ENCODE results near the gene HSD17B11.
"Not testable (repeated sequence)": the region's sequence is repeated elsewhere in the genome, so short reads cannot be mapped to it uniquely, and the experiment has no call there.

Gene HSD17B11

GRCh38 chr4:87345139-87345538 is 45.8 kb downstream of the HSD17B11 start:
- no peak overlapping the region for H3K27ac Mint-ChIP-seq
- H3K9me3 Mint-ChIP-seq: peaks cover 19% of the 10 kb centered on the region
- no peaks in the 10 kb centered on the region for H3K27me3 Mint-ChIP-seq (ENCODE audit: low read depth)
- H3K4me1 Mint-ChIP-seq: no peaks in the 10 kb centered on the region
- peaks cover 40% of the 10 kb centered on the region for H3K36me3 Mint-ChIP-seq (ENCODE audit: low read depth)
- TF ChIP-seq, protein P1, sequence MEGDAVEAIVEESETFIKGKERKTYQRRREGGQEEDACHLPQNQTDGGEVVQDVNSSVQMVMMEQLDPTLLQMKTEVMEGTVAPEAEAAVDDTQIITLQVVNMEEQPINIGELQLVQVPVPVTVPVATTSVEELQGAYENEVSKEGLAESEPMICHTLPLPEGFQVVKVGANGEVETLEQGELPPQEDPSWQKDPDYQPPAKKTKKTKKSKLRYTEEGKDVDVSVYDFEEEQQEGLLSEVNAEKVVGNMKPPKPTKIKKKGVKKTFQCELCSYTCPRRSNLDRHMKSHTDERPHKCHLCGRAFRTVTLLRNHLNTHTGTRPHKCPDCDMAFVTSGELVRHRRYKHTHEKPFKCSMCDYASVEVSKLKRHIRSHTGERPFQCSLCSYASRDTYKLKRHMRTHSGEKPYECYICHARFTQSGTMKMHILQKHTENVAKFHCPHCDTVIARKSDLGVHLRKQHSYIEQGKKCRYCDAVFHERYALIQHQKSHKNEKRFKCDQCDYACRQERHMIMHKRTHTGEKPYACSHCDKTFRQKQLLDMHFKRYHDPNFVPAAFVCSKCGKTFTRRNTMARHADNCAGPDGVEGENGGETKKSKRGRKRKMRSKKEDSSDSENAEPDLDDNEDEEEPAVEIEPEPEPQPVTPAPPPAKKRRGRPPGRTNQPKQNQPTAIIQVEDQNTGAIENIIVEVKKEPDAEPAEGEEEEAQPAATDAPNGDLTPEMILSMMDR (IDR thresholded peaks at IDR 0.05; ENCODE audit: unreplicated experiment in 3 of 3): no peak
- no peak overlapping the region for H3K4me3 Mint-ChIP-seq

- TF ChIP-seq, protein P1 (IDR thresholded peaks at IDR 0.05; ENCODE audit: unreplicated experiment in 3 of 3): no peak
- peaks cover 53% of the 10 kb centered on the region for H3K36me3 Mint-ChIP-seq (ENCODE audit: low read depth)
- H3K27me3 Mint-ChIP-seq (ENCODE audit: low read depth): no peaks in the 10 kb centered on the region
- no peak overlapping the region for H3K27ac Mint-ChIP-seq
- H3K9me3 Mint-ChIP-seq: peaks cover 19% of the 10 kb centered on the region
- H3K4me3 Mint-ChIP-seq: no peak overlapping the region
- H3K4me1 Mint-ChIP-seq: no peaks in the 10 kb centered on the region
Measured at GRCh38 chr4:87342872-87343271, 48.1 kb downstream of the HSD17B11 start.

- not testable (repeated sequence) for H3K4me3 Mint-ChIP-seq; H3K27me3 Mint-ChIP-seq (ENCODE audit: low read depth); H3K4me1 Mint-ChIP-seq; H3K27ac Mint-ChIP-seq
- H3K9me3 Mint-ChIP-seq: peaks cover 19% of the 10 kb centered on the region
- peaks cover 58% of the 10 kb centered on the region for H3K36me3 Mint-ChIP-seq (ENCODE audit: low read depth)
Measured at GRCh38 chr4:87341954-87342635, 48.9 kb downstream of the HSD17B11 start.

GRCh38 chr4:87339440-87339839 is 51.5 kb downstream of the HSD17B11 start:
- TF ChIP-seq, protein P1 (IDR thresholded peaks at IDR 0.05; ENCODE audit: unreplicated experiment in 3 of 3): no peak

DNA sequence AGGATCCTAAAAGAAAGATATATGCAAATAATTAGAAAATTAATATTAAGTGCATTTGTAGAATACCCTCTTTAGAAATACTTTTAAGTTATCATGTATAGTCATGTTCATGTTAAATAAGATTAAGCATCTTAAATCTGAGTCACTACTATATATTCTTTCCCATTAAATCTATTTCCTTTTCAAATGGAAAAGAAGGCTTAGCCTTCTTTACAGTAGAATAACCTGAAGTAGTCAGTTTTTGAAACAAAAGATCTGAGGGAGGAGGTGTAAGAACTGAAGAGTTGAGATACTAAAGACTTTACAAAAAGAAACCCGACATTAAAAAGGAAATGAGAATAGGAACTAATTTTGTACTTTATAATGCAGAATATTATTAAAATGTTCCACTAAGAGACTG is 53.6 kb downstream of the HSD17B11 start:
- no peaks in the 10 kb centered on the region for H3K4me1 Mint-ChIP-seq
- H3K9me3 Mint-ChIP-seq: peaks cover 23% of the 10 kb centered on the region
- TF ChIP-seq, protein P1 (IDR thresholded peaks at IDR 0.05; ENCODE audit: unreplicated experiment in 3 of 3): no peak
- no peak overlapping the region for H3K27ac Mint-ChIP-seq
- H3K4me3 Mint-ChIP-seq: no peak overlapping the region
- H3K27me3 Mint-ChIP-seq (ENCODE audit: low read depth): no peaks in the 10 kb centered on the region
- H3K36me3 Mint-ChIP-seq (ENCODE audit: low read depth): peaks cover 60% of the 10 kb centered on the region

More at GRCh38 chr4:87339440-87339839, 51.5 kb downstream of the HSD17B11 start:
- Mint-ChIP-seq H3K27ac (no peak overlapping the region), H3K4me3 (no peak overlapping the region), H3K27me3 (ENCODE audit: low read depth) (no peaks in the 10 kb centered on the region), H3K9me3 (peaks cover 8% of the 10 kb centered on the region), H3K36me3 (ENCODE audit: low read depth) (peaks cover 60% of the 10 kb centered on the region), H3K4me1 (no peaks in the 10 kb centered on the region)

DNA sequence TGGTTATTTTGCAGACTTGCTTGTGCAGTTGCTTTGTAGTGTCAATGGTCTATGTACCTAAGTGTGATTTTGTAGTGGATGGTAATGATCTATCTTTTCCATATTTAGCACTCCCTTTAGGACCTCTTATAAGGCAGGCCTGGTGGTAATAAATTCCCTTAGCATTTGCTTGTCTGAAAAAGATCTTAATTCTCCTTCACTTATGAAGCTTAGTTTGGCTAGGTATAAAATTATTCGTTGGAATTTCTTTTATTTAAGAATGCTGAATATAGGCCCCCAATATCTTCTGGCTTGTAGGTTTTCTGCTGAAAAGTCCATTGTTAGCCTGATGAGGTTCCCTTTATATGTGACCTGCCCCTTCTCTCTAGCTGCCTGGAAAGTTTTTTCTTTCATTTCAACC is 57.7 kb downstream of the HSD17B11 start:
- Mint-ChIP-seq H3K9me3 (peaks cover 46% of the 10 kb centered on the region), H3K4me1 (no peaks in the 10 kb centered on the region), H3K27ac (no peak overlapping the region), H3K36me3 (ENCODE audit: low read depth) (peaks cover 56% of the 10 kb centered on the region), H3K27me3 (ENCODE audit: low read depth) (no peaks in the 10 kb centered on the region), H3K4me3 (no peak overlapping the region)
- TF ChIP-seq, protein P1 (IDR thresholded peaks at IDR 0.05; ENCODE audit: unreplicated experiment in 3 of 3): no peak

All from nephron (organoid).